ENCODE data around the gene SNAP91.
A peak's percentile ranks its signal among the peaks of the same experiment; 100 is the strongest.

SNAP91 gene

GRCh38 chr6:83603551-83603950, 105.3 kb downstream of the SNAP91 start:
- no peaks in the 10 kb centered on the region for H4K20me1 ChIP-seq
- H3K9me3 ChIP-seq (replicated peaks in 1 of 11), result no peaks in the 10 kb centered on the region
- no peak overlapping the region for H3K27ac ChIP-seq
- no peak overlapping the region for H3K4me2 ChIP-seq
- no peak overlapping the region for H3K9ac ChIP-seq
- no peaks in the 10 kb centered on the region; a peak in 1 of 20 replicates for H3K4me1 ChIP-seq
- TF ChIP-seq Cebpa-rat (IDR thresholded peaks at IDR 0.05), result no peak
- no peaks in the 10 kb centered on the region for H3K36me3 ChIP-seq
- no peaks in the 10 kb centered on the region for H3K27me3 ChIP-seq
- no peak overlapping the region for H3K4me3 ChIP-seq

GRCh38 chr6:83601119-83601518, 107.8 kb downstream of the SNAP91 start:
- TF ChIP-seq Cebpa-rat (IDR thresholded peaks at IDR 0.05), result no peak
- H3K4me3 ChIP-seq, result no peak overlapping the region
- no peaks in the 10 kb centered on the region for H3K36me3 ChIP-seq

GRCh38 chr6:83600459-83600858, 108.4 kb downstream of the SNAP91 start:
- Histone ChIP-seq H3K27me3 (no peaks in the 10 kb centered on the region), H4K20me1 (no peaks in the 10 kb centered on the region), H3K36me3 (no peaks in the 10 kb centered on the region), H3K27ac (no peak overlapping the region), H3K4me2 (no peak overlapping the region), H3K9ac (no peak overlapping the region), H3K4me1 (no peaks in the 10 kb centered on the region; a peak in 1 of 20 replicates), H3K4me3 (no peak overlapping the region), H3K9me3 (replicated peaks in 1 of 11) (no peaks in the 10 kb centered on the region)
- TF ChIP-seq Cebpa-rat (IDR thresholded peaks at IDR 0.05), result no peak

More at GRCh38 chr6:83601119-83601518, 107.8 kb downstream of the SNAP91 start:
- Histone ChIP-seq H3K9me3 (replicated peaks in 1 of 11) (no peaks in the 10 kb centered on the region), H3K27ac (no peak overlapping the region), H3K9ac (no peak overlapping the region), H3K4me1 (no peaks in the 10 kb centered on the region; a peak in 1 of 20 replicates), H3K27me3 (no peaks in the 10 kb centered on the region), H3K4me2 (no peak overlapping the region), H4K20me1 (no peaks in the 10 kb centered on the region)

- no peaks in the 10 kb centered on the region for H3K27me3 ChIP-seq
These were observed 111.4 kb downstream of the SNAP91 start for GRCh38 chr6:83597511-83597910.

GRCh38 chr6:83597051-83597450, 111.8 kb downstream of the SNAP91 start:
- no peaks in the 10 kb centered on the region for H3K9me3 ChIP-seq (replicated peaks in 1 of 11)
- no peaks in the 10 kb centered on the region for H3K36me3 ChIP-seq
- no peak for TF ChIP-seq Cebpa-rat (IDR thresholded peaks at IDR 0.05)
- H3K4me3 ChIP-seq, result no peak overlapping the region
- H3K9ac ChIP-seq, result no peak overlapping the region
- peaks cover 0 to 16% (median 9%) of the 10 kb centered on the region in 10 experiments; a peak in 12 of 20 replicates for H3K4me1 ChIP-seq
- H4K20me1 ChIP-seq, result no peaks in the 10 kb centered on the region
- no peak overlapping the region for H3K4me2 ChIP-seq
- H3K27ac ChIP-seq, result no peak overlapping the region
- H3K27me3 ChIP-seq, result no peaks in the 10 kb centered on the region

More at GRCh38 chr6:83597511-83597910, 111.4 kb downstream of the SNAP91 start:
- Histone ChIP-seq H3K4me3 (no peak overlapping the region), H3K27ac (no peak overlapping the region), H3K4me2 (no peak overlapping the region), H3K9me3 (replicated peaks in 1 of 11) (no peaks in the 10 kb centered on the region), H3K4me1 (peaks cover 0 to 12% (median 5%) of the 10 kb centered on the region in 10 experiments; a peak in 12 of 20 replicates), H3K9ac (no peak overlapping the region), H3K36me3 (no peaks in the 10 kb centered on the region), H4K20me1 (no peaks in the 10 kb centered on the region)
- TF ChIP-seq Cebpa-rat (IDR thresholded peaks at IDR 0.05), result no peak

- Histone ChIP-seq H4K20me1 (no peaks in the 10 kb centered on the region), H3K36me3 (no peaks in the 10 kb centered on the region), H3K27ac (no peak overlapping the region), H3K9ac (no peak overlapping the region), H3K4me3 (no peak overlapping the region), H3K9me3 (replicated peaks in 1 of 11) (no peaks in the 10 kb centered on the region), H3K4me2 (no peak overlapping the region), H3K4me1 (peaks cover 8 to 22% (median 19%) of the 10 kb centered on the region in 10 experiments), H3K27me3 (no peaks in the 10 kb centered on the region)
- TF ChIP-seq Cebpa-rat (IDR thresholded peaks at IDR 0.05), result no peak
These were observed 114.0 kb downstream of the SNAP91 start for GRCh38 chr6:83594941-83595340.

- Histone ChIP-seq H3K9me3 (replicated peaks in 1 of 11) (no peaks in the 10 kb centered on the region), H3K4me3 (no peak overlapping the region), H3K27ac (no peak overlapping the region), H3K27me3 (no peaks in the 10 kb centered on the region), H3K4me1 (peaks cover 14 to 29% (median 27%) of the 10 kb centered on the region in 10 experiments), H3K4me2 (peak overlapping the region in 6 of 11 experiments; percentile 48 to 60 (median 50); a peak in 9 of 22 replicates), H4K20me1 (no peaks in the 10 kb centered on the region), H3K36me3 (no peaks in the 10 kb centered on the region), H3K9ac (no peak overlapping the region)
- TF ChIP-seq Cebpa-rat (IDR thresholded peaks at IDR 0.05), result no peak
These were observed 115.5 kb downstream of the SNAP91 start for GRCh38 chr6:83593395-83593785.

GRCh38 chr6:83592770-83593394, 116.0 kb downstream of the SNAP91 start:
- H3K4me1 ChIP-seq, result peaks cover 14 to 29% (median 27%) of the 10 kb centered on the region in 10 experiments
- H3K9ac ChIP-seq, result no peak overlapping the region
- H3K36me3 ChIP-seq, result no peaks in the 10 kb centered on the region
- H3K27ac ChIP-seq, result peak overlapping the region in 1 of 11 experiments; percentile 17; a peak in 2 of 22 replicates
- H3K4me3 ChIP-seq, result no peak overlapping the region
- H3K4me2 ChIP-seq, result peak overlapping the region in 6 of 11 experiments; percentile 48 to 60 (median 50); a peak in 13 of 22 replicates
- no peaks in the 10 kb centered on the region for H3K9me3 ChIP-seq (replicated peaks in 1 of 11)
- H3K27me3 ChIP-seq, result no peaks in the 10 kb centered on the region
- H4K20me1 ChIP-seq, result no peaks in the 10 kb centered on the region
- no peak for TF ChIP-seq Cebpa-rat (IDR thresholded peaks at IDR 0.05)

- H3K27me3 ChIP-seq, result no peaks in the 10 kb centered on the region
- peak in 2 of 11 experiments; percentile 20 to 51; a peak in 2 of 22 replicates for TF ChIP-seq Cebpa-rat (IDR thresholded peaks at IDR 0.05)
- peaks cover 14 to 29% (median 27%) of the 10 kb centered on the region in 10 experiments for H3K4me1 ChIP-seq
- H3K9ac ChIP-seq, result peak overlapping the region in 5 of 11 experiments; percentile 22 to 51 (median 46); a peak in 6 of 22 replicates
- H3K4me2 ChIP-seq, result peak overlapping the region in 9 of 11 experiments; percentile 7 to 65 (median 38); a peak in 13 of 22 replicates
- H4K20me1 ChIP-seq, result no peaks in the 10 kb centered on the region
- H3K4me3 ChIP-seq, result no peak overlapping the region
- no peaks in the 10 kb centered on the region for H3K36me3 ChIP-seq
- H3K9me3 ChIP-seq (replicated peaks in 1 of 11), result no peaks in the 10 kb centered on the region
- H3K27ac ChIP-seq, result peak overlapping the region; percentile 30 to 82 (median 64); a peak in 18 of 22 replicates
These were observed 118.5 kb downstream of the SNAP91 start for GRCh38 chr6:83590416-83590815.

GRCh38 chr6:83589076-83589475, 119.8 kb downstream of the SNAP91 start:
- Histone ChIP-seq H3K4me3 (no peak overlapping the region), H3K27ac (peak overlapping the region in 4 of 11 experiments; percentile 75 to 82 (median 79); a peak in 5 of 22 replicates), H3K4me2 (peak overlapping the region in 2 of 11 experiments; percentile 38 to 52; a peak in 2 of 22 replicates), H3K9me3 (replicated peaks in 1 of 11) (no peaks in the 10 kb centered on the region), H3K9ac (no peak overlapping the region), H3K27me3 (no peaks in the 10 kb centered on the region), H4K20me1 (no peaks in the 10 kb centered on the region), H3K36me3 (no peaks in the 10 kb centered on the region), H3K4me1 (peaks cover 14 to 29% (median 27%) of the 10 kb centered on the region in 10 experiments)
- TF ChIP-seq Cebpa-rat (IDR thresholded peaks at IDR 0.05), result no peak
